ENCODE measurements around the gene RAB6D.
A peak's percentile ranks its signal among the peaks of the same experiment; 100 is the strongest.
"Not testable (repeated sequence)": the region's sequence is repeated elsewhere in the genome, so short reads cannot be mapped to it uniquely, and the experiment has no call there.

Gene RAB6D

GRCh38 chr2:131363703-131364186, at the start of gene RAB6D:
TSS of gene RAB6D (minus strand) at chr2:131364168. CDS start at chr2:131363720, 448 bp downstream.
- not testable (repeated sequence) for DNase-seq

GRCh38 chr2:131413148-131413747, 49.3 kb upstream of the RAB6D start:
- peak in 1 of 2 experiments; percentile 49 for DNase-seq

GRCh38 chr2:131410173-131410572, 46.2 kb upstream of the RAB6D start:
- DNase-seq = no peak

- DNase-seq = no peak
Observed at GRCh38 chr2:131408778-131409177, 44.8 kb upstream of the RAB6D start.

- no peak for DNase-seq
Observed at GRCh38 chr2:131408207-131408606, 44.2 kb upstream of the RAB6D start.

- DNase-seq = no peak
Observed at GRCh38 chr2:131404753-131405152, 40.8 kb upstream of the RAB6D start.

- DNase-seq = no peak
Observed at GRCh38 chr2:131402320-131403039, 38.5 kb upstream of the RAB6D start.

- no peak for DNase-seq
Observed at GRCh38 chr2:131400849-131401248, 36.9 kb upstream of the RAB6D start.

- DNase-seq = not testable (repeated sequence)
Observed at GRCh38 chr2:131400441-131400840, 36.5 kb upstream of the RAB6D start.

GRCh38 chr2:131396209-131396608, 32.2 kb upstream of the RAB6D start:
- DNase-seq = not testable (repeated sequence)

GRCh38 chr2:131395024-131395645, 31.2 kb upstream of the RAB6D start:
- not testable (repeated sequence) for DNase-seq

GRCh38 chr2:131394147-131394931, 30.4 kb upstream of the RAB6D start:
- no peak for DNase-seq

- not testable (repeated sequence) for DNase-seq
Observed at GRCh38 chr2:131391953-131392352, 28.0 kb upstream of the RAB6D start.

- DNase-seq = not testable (repeated sequence)
Observed at GRCh38 chr2:131391471-131391870, 27.5 kb upstream of the RAB6D start.

- DNase-seq = not testable (repeated sequence)
Observed at GRCh38 chr2:131390495-131391130, 26.6 kb upstream of the RAB6D start.

- DNase-seq = no peak
Observed at GRCh38 chr2:131389657-131390056, 25.7 kb upstream of the RAB6D start.

GRCh38 chr2:131388834-131389233, 24.9 kb upstream of the RAB6D start:
- not testable (repeated sequence) for DNase-seq

- DNase-seq = not testable (repeated sequence)
Observed at GRCh38 chr2:131373111-131373510, 9.1 kb upstream of the RAB6D start.

- DNase-seq = no peak
Observed at GRCh38 chr2:131369954-131370353, 6.0 kb upstream of the RAB6D start.

GRCh38 chr2:131368493-131369066, 4.6 kb upstream of the RAB6D start:
- DNase-seq = not testable (repeated sequence)

- no peak for DNase-seq
Observed at GRCh38 chr2:131367352-131367751, 3.4 kb upstream of the RAB6D start.

GRCh38 chr2:131366643-131367042, 2.7 kb upstream of the RAB6D start:
- DNase-seq = no peak

Data from NCI-H1930 (cell line).